Measurements from ENCODE around the gene RPS6KC1.
"Not testable (repeated sequence)": the region's sequence is repeated elsewhere in the genome, so short reads cannot be mapped to it uniquely, and the experiment has no call there.

The RPS6KC1 gene

DNA sequence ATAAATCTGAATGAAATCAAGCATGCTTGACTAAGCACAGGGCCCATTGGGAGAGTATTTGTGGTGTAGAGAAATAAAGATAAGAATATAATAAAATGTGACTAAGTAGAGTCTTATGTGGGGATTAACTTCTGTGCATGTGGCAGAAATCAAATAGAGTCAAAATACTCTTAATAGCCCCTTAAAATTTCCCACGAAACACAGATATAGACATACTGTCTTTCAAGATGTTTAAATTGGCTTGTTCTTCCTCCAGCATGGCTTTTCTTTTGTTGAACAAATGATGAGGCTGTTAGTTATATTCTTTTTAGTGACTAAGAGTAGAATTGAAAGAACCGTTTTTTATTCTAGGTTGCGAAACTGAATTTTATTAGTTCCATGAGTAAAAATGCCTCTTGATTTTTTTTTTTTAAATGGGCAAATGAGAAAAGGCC is 112.3 kb downstream of the RPS6KC1 start:
- DNase-seq = no peak

DNA sequence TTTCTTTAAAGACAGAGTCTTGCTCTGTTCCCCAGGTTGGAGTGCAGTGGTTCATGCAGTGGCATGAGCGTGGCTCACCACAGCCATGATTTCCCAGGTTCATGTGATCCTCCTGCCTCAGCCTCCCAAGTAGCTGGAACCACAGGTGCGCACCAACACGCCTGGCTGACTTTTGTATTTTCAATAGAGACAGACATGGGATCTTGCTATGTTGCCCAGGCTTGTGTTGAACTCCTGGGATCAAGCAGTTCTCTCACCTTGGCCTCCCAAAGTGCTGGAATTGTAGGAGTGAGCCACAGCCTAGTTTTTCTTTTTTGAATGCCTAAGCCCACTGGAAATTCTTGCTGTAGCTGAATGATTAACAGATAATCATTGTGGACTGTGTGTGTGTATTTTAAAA is 113.5 kb downstream of the RPS6KC1 start:
- no peak for DNase-seq

GRCh38 chr1:213166852-213167251 is 115.8 kb downstream of the RPS6KC1 start:
- DNase-seq = no peak

GRCh38 chr1:213171711-213172110 is 120.7 kb downstream of the RPS6KC1 start:
- DNase-seq = no peak

GRCh38 chr1:213176341-213176740 is 125.3 kb downstream of the RPS6KC1 start:
- no peak for DNase-seq

GRCh38 chr1:213179784-213180183 is 128.7 kb downstream of the RPS6KC1 start:
- DNase-seq = no peak

DNA sequence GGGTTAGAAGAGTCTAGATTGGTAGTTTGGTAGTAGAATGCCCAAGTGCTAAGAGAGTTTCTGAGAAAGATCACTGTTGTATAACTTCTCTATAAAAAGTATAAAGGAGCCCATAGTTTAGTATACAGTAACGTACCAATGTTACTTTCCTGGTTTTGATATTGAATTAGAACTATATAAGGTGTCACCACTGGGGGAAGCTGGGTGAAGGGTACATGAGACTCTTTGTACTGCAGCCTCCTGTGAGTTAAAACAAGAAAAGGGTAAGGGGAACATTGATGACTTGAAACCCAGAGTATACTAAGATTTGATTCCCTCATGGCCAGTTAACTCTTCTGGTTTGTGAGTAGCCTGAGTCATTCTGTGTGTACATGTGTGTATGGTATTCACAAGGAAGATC is 129.8 kb downstream of the RPS6KC1 start:
- DNase-seq = no peak

DNA sequence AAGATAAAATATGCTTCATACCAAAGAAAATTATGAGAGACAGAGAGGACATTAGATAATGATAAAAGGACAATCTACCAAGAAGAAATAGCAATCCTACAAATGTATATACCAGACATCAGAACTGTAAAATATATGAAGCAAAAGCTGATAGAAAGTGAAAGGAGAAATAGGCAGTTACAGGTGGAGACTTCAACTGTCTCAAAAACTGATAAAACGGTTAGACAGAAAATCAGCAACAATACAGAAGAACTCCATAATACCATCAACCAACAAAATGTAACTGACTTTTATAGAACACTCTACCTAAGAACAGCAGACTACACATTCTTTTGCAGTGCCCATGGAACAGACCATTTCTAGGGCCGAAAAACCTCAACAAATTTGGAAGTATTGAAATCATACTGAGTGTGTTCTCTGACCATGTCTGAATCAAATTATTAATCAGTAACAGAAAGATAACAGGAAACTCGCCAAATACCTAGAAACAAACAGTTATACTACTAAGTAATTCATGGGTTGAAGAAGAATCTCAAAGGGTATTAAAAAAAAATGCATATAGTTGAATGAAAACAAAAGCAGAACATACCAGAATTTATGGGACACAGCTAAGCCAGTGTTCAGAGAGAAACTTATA is 132.1 kb downstream of the RPS6KC1 start:
- DNase-seq = no peak

DNA sequence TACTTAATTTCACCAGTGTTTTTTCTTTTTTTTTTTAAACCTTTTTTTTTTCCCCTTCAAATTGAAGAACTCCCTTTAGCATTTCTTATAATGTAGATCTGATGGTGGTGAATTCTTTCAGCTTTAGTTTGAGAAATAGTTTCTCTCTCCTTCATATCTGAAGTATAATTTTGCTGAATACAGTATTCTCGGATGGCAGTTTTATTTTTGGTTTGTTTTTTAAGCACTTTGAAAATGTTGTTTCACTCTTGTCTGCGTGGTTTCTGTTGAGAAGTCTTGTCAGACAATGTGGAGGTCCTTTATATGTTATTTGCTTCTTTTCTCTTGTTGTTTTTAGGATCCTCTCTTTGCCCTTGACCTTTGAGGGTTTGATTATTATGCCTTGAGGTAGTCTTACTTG is 135.1 kb downstream of the RPS6KC1 start:
- no peak for DNase-seq

GRCh38 chr1:213192026-213192425 is 141.0 kb downstream of the RPS6KC1 start:
- no peak for DNase-seq

- no peak for DNase-seq
Measured at GRCh38 chr1:213194383-213194782, 143.3 kb downstream of the RPS6KC1 start.

DNA sequence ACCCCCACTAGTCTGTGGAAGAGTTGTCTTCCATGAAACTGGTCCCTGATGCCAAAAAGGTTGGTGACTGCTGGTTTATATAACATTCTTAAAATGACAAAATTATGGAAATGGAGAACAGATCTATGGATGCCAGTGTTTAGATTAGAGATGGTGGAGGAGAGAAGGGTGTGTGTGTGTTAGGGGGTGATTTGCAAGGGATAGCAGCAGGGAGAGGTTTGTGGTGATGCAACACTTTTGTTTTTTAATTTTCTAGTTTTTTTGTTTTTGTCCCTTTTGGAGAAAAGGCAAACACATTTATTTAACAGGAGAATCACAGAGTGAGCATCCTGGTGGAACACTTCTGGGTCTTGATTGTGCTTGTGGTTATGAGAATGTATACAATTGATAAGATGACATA is 143.8 kb downstream of the RPS6KC1 start:
- DNase-seq = no peak

GRCh38 chr1:213196328-213197054 is 145.4 kb downstream of the RPS6KC1 start:
- DNase-seq = not testable (repeated sequence)

DNA sequence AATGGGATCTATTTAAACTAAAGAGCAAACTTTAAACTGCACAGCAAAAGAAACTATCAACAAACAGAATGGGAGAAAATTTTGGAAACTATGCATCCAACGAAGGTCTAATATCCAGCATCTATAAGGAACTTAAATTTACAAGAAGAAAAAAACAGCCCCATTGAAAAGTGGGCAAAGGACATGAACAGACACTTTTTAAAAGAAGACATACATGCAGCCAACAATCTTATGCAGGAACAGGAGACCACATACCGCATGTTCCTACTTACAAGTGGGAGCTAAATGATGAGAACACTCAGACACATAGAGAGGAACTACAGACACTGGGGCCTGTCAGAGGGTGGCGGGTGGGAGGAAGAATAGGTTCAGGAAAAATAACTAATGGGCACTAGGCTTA is 149.6 kb downstream of the RPS6KC1 start:
- no peak for DNase-seq

GRCh38 chr1:213201380-213202155 is 150.5 kb downstream of the RPS6KC1 start:
- no peak for DNase-seq

GRCh38 chr1:213211201-213211600 is 160.2 kb downstream of the RPS6KC1 start:
- no peak for DNase-seq

GRCh38 chr1:213219076-213219475 is 168.0 kb downstream of the RPS6KC1 start:
- not testable (repeated sequence) for DNase-seq

GRCh38 chr1:213221209-213221608 is 170.2 kb downstream of the RPS6KC1 start:
- DNase-seq = no peak

GRCh38 chr1:213227458-213227857 is 176.4 kb downstream of the RPS6KC1 start:
- DNase-seq = no peak

DNA sequence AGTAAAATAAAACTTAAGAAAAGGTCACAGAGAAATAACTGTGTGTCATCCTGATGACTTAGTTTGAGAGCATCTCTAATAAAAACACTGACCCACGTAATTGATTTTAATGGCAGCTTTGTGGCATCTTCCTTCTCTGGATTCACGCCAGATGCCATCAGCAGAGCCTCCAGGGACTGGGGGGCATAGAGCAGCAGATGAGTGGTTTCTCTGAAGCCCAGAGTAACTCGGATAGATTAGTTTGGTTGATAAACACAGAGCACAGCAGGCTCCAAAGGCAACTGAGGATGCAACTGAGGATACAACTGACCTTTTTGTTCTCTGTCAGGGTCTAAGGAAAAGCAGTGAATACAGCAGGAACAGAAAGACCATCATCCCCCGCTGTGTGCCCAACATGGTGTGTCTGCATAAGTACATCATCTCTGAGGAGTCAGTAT is 180.8 kb downstream of the RPS6KC1 start:
- no peak for DNase-seq

- DNase-seq = no peak
Measured at GRCh38 chr1:213242883-213243282, 191.8 kb downstream of the RPS6KC1 start.

- no peak for DNase-seq
Measured at GRCh38 chr1:213244664-213245091, 193.6 kb downstream of the RPS6KC1 start.

DNA sequence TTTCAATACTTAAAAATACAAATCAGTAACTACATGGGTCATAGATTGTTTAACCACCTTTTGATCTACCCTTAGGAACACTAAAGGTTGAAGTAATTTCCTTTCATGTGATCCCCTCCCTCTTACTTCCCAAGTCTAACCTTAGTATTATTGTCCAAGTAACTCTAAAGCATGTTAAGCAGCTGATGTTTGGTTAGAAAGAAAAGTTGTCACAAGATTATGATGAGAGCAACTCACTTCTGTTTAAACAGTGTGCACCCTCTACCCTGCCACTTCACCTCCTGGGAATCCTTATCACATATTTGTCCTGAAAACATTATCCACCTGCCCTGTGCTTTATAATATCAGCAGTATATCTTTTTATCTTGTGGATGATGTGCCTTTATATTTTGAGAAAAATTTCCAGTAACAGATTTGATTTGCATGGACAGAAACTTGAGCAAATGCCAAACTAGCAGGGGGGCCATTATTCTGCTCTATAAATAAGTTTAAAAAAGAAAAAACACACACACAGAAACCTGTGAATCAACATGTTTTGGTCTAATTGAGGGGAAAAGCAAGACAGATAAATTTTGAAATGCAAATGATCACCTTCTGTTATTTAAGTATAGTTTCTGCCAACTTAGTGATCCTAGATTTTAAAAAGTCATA is 194.3 kb downstream of the RPS6KC1 start:
- DNase-seq = no peak
